GM10847 (cell line): Measurements from ENCODE around the gene ACSS1.

Experiments used
- POLR2A ChIP-seq: IDR thresholded peaks from 2 replicates; pipeline ENCODE4 v1.6.1; 2011; ENCODE audit not compliant: insufficient read length; ENCODE audit errors: extremely low read depth

ACSS1 gene

DNA sequence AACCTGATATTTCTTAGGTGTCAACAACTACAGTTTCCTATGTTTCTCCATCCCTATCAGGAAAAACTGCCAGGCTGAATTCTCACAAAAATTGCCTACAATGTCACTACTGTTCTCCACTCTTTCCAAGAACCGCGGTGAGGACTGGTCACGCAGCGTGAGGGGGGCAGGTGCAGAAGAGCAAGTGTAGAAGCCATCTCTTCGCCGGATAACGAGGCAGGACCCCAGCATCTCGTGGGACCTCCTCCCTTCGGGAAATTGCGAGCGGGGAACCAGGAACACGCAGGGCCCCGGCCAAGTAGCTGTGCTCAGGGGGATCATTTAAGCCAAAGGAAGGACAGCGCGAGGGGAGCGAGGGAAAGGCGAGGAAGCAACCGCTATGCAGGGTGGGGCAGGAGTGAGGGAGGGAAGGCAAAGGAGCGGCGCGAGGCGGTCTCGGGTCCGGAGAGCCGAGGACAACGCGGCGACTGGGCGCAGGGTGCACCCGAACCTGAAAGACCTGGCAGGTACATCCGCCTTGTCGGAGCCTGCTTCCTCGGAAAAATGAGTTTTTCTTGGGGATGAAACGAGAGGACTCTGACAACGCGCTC is 65.9 kb downstream of the ACSS1 start:
- no peak for TF ChIP-seq POLR2A

DNA sequence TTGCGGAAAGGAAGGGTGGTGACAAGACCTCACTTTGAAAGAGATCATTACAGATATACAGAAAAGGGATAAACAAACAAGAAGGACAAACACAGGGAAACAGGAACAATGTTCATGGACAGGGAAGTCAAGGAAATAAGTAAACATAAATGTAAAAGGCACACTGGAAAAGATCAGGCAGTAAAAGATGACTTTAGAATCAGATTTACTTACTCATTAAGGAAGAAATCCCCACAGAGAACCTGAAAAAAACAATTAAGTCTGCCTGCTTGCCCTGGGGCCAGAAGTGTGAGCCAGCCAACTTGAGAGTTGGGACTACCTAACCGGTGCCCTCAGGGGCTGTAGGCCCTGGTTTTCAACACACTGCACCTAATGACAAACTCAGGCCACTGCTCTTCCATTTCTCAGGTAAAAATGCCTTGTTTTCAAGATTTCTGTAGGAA is 67.1 kb downstream of the ACSS1 start:
- TF ChIP-seq POLR2A = no peak

DNA sequence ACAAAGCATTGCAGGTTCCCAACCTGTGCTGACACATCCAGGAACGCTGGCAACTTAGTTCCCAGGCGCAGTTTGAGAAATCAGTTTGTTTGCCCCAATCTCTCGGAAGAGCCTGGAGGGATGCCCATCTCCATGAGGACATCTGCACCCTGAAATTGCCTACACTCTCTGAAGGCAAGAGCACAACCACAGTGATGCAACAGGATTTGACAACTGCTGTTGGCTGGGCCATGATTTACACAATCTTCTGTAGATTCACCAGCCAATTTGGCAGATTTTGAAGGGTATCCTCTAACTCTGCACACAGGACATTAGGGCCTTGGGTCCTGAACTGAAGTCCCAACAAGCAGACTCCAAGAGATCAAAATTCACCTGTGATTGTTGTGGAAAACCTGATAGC is 68.8 kb downstream of the ACSS1 start:
- no peak for TF ChIP-seq POLR2A

DNA sequence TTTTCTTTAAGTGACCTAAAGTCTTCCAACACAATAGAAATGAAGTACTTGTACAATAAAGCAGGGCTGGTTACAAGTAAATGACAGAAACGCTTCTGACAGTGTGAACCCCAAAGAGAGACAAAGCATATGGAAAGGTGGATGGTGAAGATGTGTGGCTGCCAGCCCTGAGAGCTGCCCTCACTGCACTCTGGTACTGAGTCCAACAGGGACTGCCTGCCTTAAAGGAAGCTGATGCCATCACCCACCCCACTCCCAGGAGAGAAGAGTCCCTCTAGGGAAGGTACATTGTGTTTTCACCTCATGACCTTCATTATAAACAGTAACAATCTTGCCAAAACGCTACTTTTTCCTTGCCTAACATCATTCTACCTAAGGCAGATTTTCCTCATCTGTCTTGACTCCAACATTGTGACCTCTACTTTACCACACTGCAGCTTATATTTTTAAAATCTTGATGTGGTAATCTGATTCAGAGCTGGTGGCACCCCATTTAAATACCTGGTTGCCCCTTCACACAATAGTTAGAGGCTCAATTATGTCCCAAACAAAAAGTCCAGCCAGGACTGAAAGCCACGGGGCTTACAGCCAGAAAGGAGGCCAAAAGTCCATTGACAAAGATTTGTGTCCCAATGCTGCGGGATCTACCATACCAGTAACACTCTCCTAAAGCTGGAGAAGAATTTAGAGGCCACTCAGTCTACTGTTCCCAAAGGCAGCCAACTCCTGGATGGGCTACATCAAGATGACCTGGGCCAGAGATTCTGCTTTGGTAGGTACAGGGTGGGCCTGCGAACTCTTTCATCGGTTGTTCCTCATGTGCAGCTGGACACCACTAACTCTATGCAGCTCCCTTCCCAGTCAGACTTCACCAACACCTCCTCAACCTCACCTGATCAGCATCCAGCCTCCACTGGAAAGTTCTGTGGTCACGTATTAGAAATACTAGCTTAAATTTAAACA is 69.8 kb downstream of the ACSS1 start:
- TF ChIP-seq POLR2A = no peak

DNA sequence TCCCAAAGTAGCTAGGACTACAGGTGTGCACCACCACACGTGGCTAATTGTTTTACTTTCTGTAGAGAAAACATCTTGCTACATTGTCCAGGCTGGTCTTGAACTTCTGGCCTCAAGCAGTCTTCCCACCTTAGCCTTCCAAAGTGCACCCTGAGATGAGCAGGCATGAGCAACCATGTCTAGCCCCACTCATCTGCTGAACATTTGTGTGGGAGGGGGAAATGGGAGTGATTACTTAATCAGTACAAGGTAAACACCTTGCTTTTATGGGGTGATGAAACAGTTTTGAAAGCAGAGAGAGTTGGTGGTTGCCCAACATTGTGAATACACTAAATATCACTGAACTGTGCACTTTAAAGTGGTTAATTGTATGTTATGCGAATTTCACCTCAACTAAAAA is 70.7 kb downstream of the ACSS1 start:
- no peak for TF ChIP-seq POLR2A

DNA sequence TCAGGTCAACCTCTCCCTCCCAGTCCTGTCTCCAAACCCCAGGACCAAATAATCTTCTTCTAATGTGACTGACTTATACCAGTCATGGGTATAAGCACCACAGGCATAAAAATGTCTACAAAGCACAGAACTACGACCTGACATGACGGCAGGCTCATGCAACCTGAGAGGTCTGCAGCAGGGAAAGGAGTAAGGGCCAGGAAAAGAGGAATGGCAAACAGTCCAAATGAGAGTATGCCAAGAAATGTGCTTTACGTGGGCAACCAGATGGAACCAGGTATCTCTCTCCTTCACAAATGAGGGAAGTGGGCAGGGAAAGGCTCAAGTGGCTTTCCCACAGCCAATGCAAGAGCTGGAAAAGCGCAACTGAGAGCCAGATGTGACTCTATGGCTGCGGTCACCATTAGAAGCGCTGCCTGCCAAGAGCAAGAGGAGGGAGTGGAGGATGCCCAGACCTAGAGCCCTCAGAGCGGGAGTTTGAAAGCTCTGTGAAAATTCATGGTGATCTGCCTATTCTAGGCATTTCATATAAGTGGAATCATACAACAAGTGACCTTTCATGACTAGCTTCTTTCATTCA is 71.4 kb downstream of the ACSS1 start:
- no peak for TF ChIP-seq POLR2A

DNA sequence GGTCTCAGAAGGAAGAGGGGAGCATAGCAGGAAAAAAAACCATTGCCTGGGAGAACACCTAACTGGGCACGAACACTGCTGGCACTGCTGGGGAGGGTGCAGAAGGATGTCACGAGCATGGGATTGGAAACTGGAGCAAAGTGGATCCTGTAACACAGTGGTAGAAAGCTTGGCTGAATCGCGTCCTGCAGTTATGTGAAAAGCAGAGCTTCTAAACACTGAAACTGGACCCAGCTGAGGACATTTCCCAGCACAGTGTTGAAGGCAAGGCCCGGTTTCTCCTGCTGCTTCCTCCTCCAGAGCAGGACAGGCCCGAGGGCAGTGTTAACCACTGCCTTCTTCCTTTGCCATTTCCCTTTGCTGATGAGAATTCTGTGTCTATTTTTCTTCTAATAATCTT is 72.1 kb downstream of the ACSS1 start:
- TF ChIP-seq POLR2A = no peak

DNA sequence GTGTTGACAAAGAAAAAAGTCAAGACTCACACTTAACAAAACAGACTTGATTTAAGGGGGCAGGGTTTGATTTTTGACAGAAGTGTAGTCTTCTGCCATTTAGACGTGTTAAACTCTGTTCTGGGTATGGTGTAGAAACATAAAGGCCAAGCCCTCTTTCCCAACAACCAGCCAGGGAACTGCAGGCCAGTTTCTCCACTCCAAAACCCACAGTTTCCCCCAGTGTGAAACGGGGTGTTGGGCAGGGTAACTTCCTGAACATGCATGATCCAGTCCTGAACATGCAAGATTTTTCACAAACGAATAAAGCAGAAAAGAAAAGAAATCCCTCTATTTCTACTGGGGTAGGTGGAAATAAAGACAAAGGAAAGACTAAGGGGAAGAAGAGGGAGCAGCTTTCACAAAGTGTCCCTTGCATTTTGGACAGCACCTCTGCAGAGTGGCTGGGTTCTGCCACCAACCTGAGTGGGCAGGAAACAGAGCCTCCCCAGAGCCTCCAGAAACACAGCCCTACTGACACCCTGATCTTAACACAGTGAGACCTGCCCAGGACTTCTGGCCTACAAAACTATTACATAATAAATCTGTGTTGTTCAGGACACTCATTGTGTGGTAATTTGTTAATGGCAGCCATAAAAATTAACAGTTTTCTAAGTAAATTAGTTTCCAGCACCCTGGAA is 72.8 kb downstream of the ACSS1 start:
- TF ChIP-seq POLR2A = no peak

DNA sequence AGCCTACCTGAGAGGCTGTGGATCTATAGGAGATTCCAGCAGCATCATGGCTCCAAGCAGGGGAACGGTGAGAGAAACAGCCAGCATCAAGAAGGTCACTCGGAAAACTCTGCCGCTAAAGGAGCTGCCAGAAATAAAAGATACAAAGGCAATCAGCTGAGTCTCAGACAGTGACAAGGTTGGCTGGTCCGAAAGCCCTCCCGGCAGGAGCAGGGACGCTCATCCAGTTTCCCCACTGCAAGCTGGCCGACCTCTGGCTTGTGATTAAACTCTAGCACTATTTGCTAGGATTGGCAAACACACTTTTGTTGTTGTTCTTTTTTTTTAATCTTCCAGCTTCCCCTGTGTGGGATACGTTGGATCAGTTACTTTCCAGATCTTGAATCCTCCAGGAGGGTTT is 74.0 kb downstream of the ACSS1 start:
- no peak for TF ChIP-seq POLR2A

DNA sequence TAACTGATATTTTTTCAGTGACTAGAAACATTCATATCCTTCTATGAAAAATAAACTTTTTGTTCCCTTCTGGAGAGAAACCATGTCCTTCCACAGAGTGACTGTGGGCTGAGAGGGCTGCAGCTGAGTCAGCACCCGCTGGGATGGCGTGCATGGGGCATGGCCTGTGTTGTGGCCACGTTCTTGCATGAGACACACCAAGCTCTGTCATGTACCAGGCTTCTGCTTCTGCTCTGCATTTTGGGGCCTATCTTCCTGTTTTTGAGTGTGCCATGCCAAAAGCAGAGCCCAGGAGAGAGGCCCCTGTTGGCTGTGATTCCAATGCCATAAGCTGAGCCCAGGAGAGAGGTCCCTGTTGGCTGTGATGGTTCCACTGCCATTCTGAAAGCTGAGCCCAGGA is 76.1 kb downstream of the ACSS1 start:
- no peak for TF ChIP-seq POLR2A

DNA sequence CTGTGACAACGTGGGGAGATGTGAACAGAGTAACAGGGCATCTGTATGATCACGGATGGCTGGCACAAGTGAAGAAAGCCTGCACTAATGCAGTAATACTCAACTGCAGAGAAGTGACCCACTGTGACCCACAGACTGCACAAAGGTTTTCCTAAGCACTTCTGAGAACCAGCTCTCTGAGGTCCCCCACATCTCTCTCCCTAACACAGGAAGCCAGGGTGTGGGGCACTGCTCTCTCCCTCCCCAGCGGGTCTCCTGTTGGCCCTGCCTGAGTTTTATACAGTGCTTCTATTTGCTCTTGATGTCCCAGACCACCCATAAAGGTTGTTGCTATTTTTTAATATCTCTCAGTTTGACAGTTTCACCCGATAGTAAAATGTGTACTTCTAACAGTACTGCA is 76.7 kb downstream of the ACSS1 start:
- TF ChIP-seq POLR2A = no peak

DNA sequence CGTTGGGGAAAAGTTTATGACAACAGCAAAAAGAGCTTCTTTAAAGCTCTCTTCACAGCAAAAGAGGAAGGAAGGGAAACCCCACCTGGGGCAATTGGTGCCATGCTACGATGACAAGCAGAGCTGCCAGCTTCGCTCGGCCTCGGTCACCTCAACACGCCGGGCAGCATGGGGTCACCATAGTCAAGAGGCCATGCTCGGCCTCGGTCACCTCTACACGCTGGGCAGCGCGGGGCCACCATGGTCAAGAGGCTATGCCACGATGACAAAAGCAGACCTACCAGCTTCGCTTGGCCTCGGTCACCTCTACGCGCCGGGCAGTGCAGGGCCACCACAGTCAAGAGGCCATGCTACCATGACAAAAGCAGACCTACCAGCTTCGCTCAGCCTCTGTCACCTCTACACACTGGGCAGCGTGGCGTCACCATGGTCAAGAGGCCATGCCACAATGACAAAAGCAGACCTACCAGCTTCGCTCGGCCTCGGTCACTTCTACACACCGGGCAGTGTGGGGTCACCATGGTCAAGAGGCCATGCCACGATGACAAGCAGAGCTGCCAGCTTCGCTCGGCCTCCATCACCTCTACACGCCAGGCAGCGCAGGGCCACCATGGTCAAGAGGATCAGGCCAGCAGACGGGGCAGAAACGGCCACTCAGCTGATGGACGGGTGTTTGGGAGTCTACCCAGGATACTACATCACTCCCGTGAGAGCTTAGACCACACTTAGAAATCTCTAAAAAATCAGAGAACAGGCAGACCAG is 77.5 kb downstream of the ACSS1 start:
- TF ChIP-seq POLR2A = no peak

DNA sequence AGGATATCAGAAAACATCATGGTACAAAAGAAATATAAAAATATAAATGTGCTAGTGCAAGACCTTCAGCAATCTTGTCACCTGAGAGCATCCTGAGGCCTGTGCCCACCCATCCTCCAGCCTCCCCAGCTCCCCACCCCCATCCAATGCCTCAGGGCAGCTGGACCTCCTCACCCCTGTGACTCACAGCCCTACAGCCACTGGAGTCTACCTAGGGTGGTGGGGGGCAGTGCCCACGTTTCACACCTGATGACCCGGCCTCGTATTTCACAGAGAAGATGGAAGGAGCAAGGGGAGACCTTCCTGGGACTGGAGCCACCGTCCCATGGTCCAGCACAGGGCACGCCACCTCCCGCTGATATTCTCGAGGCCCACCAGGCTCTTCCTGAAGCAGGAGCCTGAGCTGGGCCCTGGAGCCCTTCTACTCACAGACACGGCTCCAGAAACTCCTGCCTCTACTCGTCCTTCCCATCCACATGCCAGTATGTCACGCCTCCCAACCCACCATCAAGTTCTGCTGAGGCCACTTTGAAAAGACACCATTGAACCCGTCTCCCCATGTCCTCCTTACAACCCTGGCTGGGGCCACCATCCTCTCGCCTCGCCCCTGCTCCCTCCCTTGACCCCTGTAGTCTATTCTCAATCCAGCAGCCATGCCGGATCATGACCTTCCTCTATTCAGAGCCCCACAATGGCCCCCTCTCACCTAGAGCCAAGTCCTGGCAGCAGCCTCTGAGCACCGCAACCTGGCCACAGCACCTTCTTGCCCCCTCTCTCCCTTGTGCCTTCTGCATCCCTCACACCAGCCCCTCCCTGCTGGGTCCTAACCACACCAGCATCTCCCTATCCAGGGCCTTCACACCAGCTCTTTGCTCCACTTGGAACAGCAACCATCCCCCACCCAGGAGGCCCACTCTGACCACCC is 78.6 kb downstream of the ACSS1 start:
- TF ChIP-seq POLR2A = no peak

DNA sequence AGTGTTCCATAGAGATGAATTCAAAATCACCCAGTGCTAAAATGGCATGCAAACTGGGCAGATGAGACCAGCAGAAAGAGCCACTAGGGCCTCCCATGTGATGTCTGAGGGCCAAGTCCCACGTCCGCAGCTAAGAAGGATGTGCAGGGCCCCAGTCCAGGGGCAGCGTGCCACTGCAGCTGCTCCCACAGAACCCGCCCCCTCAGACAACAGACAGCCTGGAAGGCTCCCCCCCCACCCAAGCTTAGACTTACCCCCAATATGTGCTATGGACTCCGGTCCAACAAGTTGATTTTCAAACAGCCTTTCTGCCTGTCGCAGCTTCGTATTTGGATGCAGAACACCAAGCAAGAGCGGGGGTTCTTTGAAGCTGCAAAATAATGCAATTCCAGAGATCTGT is 79.4 kb downstream of the ACSS1 start:
- TF ChIP-seq POLR2A = no peak
